Breast epithelium (tissue), 4 donors: ENCODE data around the gene UBAC2. TPM values are rescaled to one million over a fixed set of nuclear protein-coding genes. Genes with fewer than 3 reads are reported as not detected.

Experiments
- DNase-seq, 2 donors: peaks; one replicate each; pipeline ENCODE4 v3.0.0-alpha.2; 2019; ENCODE audit warnings: low spot score in 2 of 2
- H3K27ac ChIP-seq, 2 donors: fragments of 200-600 bp; sonication (generic) in 1 of 2; one replicate each; pipeline ENCODE4 v1.5.1; 2016 to 2019; ENCODE audit warnings: mild to moderate bottlenecking in 1 of 2
- H3K27me3 ChIP-seq, 2 donors: fragments of 200-600 bp; sonication (generic) in 1 of 2; one replicate each; pipeline versions ENCODE4 v1.5.1 to v1.6.0; 2017 to 2019; ENCODE audit warnings: control low read depth in 1 of 2, mild to moderate bottlenecking in 1 of 2
- H3K36me3 ChIP-seq: fragments of 200-600 bp; one replicate; pipeline ENCODE4 v1.5.1; 2019
- H3K4me1 ChIP-seq, 2 donors: fragments of 200-600 bp; sonication (generic); one replicate each; pipeline ENCODE4 v1.5.1; 2016 to 2019; ENCODE audit warnings: control low read depth in 1 of 2
- H3K4me3 ChIP-seq, 3 donors: fragments of 200-600 bp; sonication (generic); 1 replicate in 2 of 3; 2 replicates in 1 of 3; pipeline ENCODE4 v1.5.1; 2016 to 2019; ENCODE audit warnings: mild to moderate bottlenecking in 3 of 3, moderate library complexity in 2 of 3
- H3K9me3 ChIP-seq, 2 donors: fragments of 200-600 bp; sonication (generic) in 1 of 2; one replicate each; pipeline ENCODE4 v1.5.1; 2016 to 2019; ENCODE audit warnings: control low read depth in 1 of 2
- POLR2A ChIP-seq: fragments of 450-650 bp; IDR thresholded peaks from one replicate; pipeline ENCODE4 v1.6.1; 2016; ENCODE audit warnings: antibody characterized with exemption, mild to moderate bottlenecking, moderate library complexity
- POLR2AphosphoS5 ChIP-seq, 3 donors: sonication (generic); formaldehyde crosslinking; IDR thresholded peaks; one replicate each; pipeline ENCODE4 v1.6.1; 2017; ENCODE audit warnings: antibody characterized with exemption in 3 of 3
- intact Hi-C: fragments of 100-400 bp; cut with DNase I; formaldehyde crosslinking; loops from one replicate; pipeline ENCODE4 v1.15.1; 2023; ENCODE audit warnings: low total_unique reads
- total RNA-seq, 3 donors: library from RNA; depleted of rRNA; stranded (reverse); fragments of >200 nt; gene quantifications; one replicate each; pipeline ENCODE4 v1.1.0, GENCODE V29; 2016
- TF ChIP-seq, protein P1 (sequence below), 3 donors: fragments of 450-650 bp; IDR thresholded peaks; one replicate each; pipeline ENCODE4 v1.5.1; 2016 to 2017; ENCODE audit warnings: antibody characterized with exemption in 3 of 3, mild to moderate bottlenecking in 3 of 3, moderate library complexity in 3 of 3

Gene UBAC2
- total RNA-seq, 3 donors from 2014 or later = 64.6 to 72.8 (median 65.1) TPM

DNA sequence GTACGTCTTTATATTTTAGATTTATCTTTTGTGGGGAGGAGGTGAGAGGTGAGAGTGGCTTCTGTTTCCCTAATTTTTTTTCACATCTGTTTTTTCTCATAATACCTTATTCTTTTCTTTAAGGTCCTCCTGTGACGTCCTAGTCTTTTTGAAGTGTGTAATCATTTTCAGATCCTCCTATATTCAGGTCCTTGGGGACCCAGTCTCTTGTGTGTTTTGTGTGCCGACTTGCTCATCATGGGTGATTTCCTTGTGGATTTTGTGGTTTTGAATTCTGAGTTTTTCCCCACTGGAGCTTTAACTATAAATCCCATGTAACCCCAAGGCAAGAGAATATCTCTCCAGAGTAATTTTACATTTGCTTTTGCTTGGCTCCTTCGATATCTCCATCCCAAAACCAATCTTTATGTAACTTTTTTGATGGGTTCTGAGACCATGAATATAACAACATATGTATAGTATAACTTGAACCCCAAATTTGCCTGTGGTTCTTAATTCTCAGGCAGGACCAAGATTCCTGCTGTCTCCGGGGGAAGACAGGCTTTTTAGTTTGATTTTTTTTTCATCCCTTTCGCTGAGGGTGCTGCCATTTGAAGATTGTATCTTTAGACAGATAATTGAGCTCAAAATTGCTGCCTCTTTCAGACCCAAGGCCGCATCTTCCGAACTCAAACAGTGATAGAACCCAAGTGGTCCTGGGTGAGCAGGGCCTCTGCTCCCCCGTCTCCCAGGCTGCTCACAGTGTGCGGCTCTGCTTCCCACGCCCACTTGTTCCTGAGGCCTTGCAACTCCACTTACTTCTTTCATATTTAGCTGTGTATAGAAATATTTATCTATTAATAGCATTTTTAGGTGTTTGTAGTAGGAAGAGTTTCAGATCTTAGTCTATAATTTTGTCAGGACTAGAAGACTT is 165.7 kb downstream of the UBAC2 start:
- intact Hi-C loops = no loop called here
- no peak for DNase-seq
- H3K27ac ChIP-seq = no peak overlapping the region

GRCh38 chr13:99367106-99367616 is 166.5 kb downstream of the UBAC2 start:
- H3K27ac ChIP-seq = no peak overlapping the region
- H3K36me3 ChIP-seq = no peaks in the 10 kb centered on the region
- no peaks in the 10 kb centered on the region for H3K27me3 ChIP-seq
- H3K4me1 ChIP-seq = no peaks in the 10 kb centered on the region
- TF ChIP-seq, protein P1, sequence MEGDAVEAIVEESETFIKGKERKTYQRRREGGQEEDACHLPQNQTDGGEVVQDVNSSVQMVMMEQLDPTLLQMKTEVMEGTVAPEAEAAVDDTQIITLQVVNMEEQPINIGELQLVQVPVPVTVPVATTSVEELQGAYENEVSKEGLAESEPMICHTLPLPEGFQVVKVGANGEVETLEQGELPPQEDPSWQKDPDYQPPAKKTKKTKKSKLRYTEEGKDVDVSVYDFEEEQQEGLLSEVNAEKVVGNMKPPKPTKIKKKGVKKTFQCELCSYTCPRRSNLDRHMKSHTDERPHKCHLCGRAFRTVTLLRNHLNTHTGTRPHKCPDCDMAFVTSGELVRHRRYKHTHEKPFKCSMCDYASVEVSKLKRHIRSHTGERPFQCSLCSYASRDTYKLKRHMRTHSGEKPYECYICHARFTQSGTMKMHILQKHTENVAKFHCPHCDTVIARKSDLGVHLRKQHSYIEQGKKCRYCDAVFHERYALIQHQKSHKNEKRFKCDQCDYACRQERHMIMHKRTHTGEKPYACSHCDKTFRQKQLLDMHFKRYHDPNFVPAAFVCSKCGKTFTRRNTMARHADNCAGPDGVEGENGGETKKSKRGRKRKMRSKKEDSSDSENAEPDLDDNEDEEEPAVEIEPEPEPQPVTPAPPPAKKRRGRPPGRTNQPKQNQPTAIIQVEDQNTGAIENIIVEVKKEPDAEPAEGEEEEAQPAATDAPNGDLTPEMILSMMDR (IDR thresholded peaks at IDR 0.05) = no peak
- TF ChIP-seq POLR2A (no peak), POLR2AphosphoS5 (IDR thresholded peaks at IDR 0.05) (no peak)
- intact Hi-C loops = no loop called here
- H3K4me3 ChIP-seq = no peak overlapping the region
- no peak for DNase-seq
- no peaks in the 10 kb centered on the region for H3K9me3 ChIP-seq

More for the DNA sequence above, 165.7 kb downstream of the UBAC2 start:
- TF ChIP-seq, protein P1 (IDR thresholded peaks at IDR 0.05) = no peak
- TF ChIP-seq POLR2AphosphoS5 (IDR thresholded peaks at IDR 0.05) (no peak), POLR2A (no peak)
- Histone ChIP-seq H3K4me1 (no peaks in the 10 kb centered on the region), H3K27me3 (no peaks in the 10 kb centered on the region), H3K9me3 (no peaks in the 10 kb centered on the region), H3K4me3 (no peak overlapping the region), H3K36me3 (no peaks in the 10 kb centered on the region)

- Histone ChIP-seq H3K36me3 (no peaks in the 10 kb centered on the region), H3K27ac (no peak overlapping the region), H3K9me3 (no peaks in the 10 kb centered on the region), H3K4me1 (no peaks in the 10 kb centered on the region), H3K27me3 (no peaks in the 10 kb centered on the region), H3K4me3 (no peak overlapping the region)
- TF ChIP-seq, protein P1 (IDR thresholded peaks at IDR 0.05) = no peak
- TF ChIP-seq POLR2AphosphoS5 (IDR thresholded peaks at IDR 0.05) (no peak), POLR2A (no peak)
- no peak for DNase-seq
- intact Hi-C loops = no loop called here
These were observed 167.2 kb downstream of the UBAC2 start for GRCh38 chr13:99367663-99368448.

GRCh38 chr13:99370481-99371275 is 170.0 kb downstream of the UBAC2 start:
- intact Hi-C loops = no loop called here
- peak in 1 of 2 donors; percentile 8 for DNase-seq

More at GRCh38 chr13:99370481-99371275, 170.0 kb downstream of the UBAC2 start:
- no peak overlapping the region for H3K27ac ChIP-seq
- TF ChIP-seq POLR2AphosphoS5 (IDR thresholded peaks at IDR 0.05) (no peak), POLR2A (no peak)
- TF ChIP-seq, protein P1 (IDR thresholded peaks at IDR 0.05) = no peak
- no peak overlapping the region for H3K4me3 ChIP-seq
- no peaks in the 10 kb centered on the region for H3K27me3 ChIP-seq
- H3K4me1 ChIP-seq = no peaks in the 10 kb centered on the region
- no peaks in the 10 kb centered on the region for H3K36me3 ChIP-seq
- no peaks in the 10 kb centered on the region for H3K9me3 ChIP-seq
